ENCODE measurements around the gene IGFBP7. TPM values are rescaled to one million over a fixed set of nuclear protein-coding genes. Genes with fewer than 3 reads are reported as not detected.

The IGFBP7 gene
- total RNA-seq, 2 donors from 2014 or later: 58.5 to 89.5 TPM

DNA sequence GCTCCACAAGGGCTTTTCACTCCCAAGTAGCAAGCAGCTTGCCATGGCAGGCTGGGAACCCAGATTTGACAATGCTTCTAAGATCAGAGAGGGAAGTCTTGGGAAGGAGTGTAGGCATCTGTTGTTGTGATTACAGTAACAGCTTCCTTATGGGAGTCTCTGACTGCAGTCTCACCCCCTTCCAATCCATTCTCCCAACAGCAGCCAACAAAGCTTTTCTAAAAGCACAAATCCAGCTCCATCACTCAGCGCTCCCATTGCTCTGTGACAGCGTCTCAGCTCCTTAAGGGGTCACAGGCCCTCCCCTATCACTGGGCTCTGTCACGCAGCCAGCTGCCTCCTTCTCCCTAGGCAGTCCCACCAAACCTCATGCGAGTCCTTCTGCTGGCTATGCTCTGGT, 7.1 kb downstream of the IGFBP7 start:
- H3K27me3 ChIP-seq: no peaks in the 10 kb centered on the region
- intact Hi-C loops (cut with DNase I): no loop called here
- H3K9ac ChIP-seq (ENCODE audit: low read depth in 2 of 2, low read length in 2 of 2): no peak overlapping the region
- no peaks in the 10 kb centered on the region for H3K36me3 ChIP-seq
- TF ChIP-seq, protein P1, sequence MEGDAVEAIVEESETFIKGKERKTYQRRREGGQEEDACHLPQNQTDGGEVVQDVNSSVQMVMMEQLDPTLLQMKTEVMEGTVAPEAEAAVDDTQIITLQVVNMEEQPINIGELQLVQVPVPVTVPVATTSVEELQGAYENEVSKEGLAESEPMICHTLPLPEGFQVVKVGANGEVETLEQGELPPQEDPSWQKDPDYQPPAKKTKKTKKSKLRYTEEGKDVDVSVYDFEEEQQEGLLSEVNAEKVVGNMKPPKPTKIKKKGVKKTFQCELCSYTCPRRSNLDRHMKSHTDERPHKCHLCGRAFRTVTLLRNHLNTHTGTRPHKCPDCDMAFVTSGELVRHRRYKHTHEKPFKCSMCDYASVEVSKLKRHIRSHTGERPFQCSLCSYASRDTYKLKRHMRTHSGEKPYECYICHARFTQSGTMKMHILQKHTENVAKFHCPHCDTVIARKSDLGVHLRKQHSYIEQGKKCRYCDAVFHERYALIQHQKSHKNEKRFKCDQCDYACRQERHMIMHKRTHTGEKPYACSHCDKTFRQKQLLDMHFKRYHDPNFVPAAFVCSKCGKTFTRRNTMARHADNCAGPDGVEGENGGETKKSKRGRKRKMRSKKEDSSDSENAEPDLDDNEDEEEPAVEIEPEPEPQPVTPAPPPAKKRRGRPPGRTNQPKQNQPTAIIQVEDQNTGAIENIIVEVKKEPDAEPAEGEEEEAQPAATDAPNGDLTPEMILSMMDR (IDR thresholded peaks at IDR 0.05): no peak
- no peak overlapping the region for H3K4me3 ChIP-seq
- no peaks in the 10 kb centered on the region for H3K9me3 ChIP-seq
- no peaks in the 10 kb centered on the region for H3K4me1 ChIP-seq
- DNase-seq: no peak
- H3K27ac ChIP-seq: peak overlapping the region; percentile 66

DNA sequence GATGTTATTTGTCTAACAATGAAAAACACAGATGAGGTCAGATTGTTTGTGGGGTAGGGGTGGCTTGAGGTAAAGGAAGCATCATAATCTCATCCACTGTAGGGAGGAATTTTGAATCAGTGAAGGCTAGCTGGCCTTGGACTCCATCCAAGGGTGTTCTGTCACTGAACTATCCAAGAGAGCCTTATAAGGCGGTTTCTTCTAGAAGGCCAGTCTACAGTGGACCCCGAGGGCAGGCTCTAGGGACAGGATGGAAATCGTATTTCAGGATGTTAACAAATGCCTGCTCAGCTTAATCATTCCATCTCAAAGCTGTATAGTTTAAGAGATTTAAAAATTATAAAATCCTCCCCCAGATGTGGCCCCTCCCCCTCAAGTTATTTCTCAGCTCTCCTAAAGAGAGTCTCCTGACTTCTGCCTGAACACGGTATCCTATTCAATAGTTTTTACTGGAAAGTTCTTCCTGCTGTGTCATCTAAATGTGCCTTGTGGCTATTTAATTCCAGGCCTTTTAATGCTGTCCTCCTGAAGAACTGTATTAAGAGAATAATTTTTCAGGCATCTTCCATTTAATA, 8.0 kb downstream of the IGFBP7 start:
- peak; percentile 42 for DNase-seq
- H3K27me3 ChIP-seq: no peaks in the 10 kb centered on the region
- H3K36me3 ChIP-seq: no peaks in the 10 kb centered on the region
- H3K9ac ChIP-seq (ENCODE audit: low read depth in 2 of 2, low read length in 2 of 2): no peak overlapping the region
- H3K9me3 ChIP-seq: no peaks in the 10 kb centered on the region
- no peak overlapping the region for H3K4me3 ChIP-seq
- TF ChIP-seq, protein P1 (IDR thresholded peaks at IDR 0.05): no peak
- peak overlapping the region; percentile 66 for H3K27ac ChIP-seq
- intact Hi-C loops (cut with DNase I): no loop called here
- H3K4me1 ChIP-seq: no peaks in the 10 kb centered on the region

DNA sequence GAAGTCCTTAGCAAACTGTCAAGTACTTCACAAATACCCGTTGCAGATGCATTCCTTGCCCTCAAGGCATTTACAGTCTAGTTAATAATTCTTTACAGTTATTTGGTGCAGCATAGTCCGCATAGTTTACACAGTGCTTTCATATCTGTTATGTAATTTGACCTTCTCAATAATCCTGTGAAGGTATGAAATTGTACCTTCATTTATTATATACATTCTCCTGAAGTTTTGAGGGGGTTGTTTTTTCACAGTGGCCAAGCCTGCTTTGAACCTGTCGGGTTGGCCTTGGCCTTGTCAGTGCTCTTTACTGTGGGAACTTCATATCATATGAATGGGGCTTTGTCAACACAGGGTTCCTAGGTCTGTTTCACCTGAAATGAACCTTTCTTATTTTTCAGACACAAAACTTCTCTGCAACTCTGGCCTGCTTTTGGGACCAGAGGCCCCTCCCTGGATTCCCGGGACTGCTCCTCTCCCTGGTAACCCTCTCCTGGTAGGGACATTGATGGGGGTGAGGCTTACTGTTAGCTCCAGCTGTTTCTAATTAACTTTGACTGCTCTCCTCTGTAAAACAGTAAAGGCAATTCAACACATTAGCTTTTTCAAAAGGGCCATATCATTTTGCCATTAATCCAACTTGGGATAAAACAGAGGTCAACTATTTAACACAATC, 9.1 kb downstream of the IGFBP7 start:
- H3K27ac ChIP-seq: peak overlapping the region; percentile 66
- no peaks in the 10 kb centered on the region for H3K4me1 ChIP-seq
- no peak overlapping the region for H3K9ac ChIP-seq (ENCODE audit: low read depth in 2 of 2, low read length in 2 of 2)
- intact Hi-C loops (cut with DNase I): no loop called here
- H3K36me3 ChIP-seq: no peaks in the 10 kb centered on the region
- TF ChIP-seq, protein P1 (IDR thresholded peaks at IDR 0.05): no peak
- no peak for DNase-seq
- H3K27me3 ChIP-seq: no peaks in the 10 kb centered on the region
- H3K4me3 ChIP-seq: no peak overlapping the region
- H3K9me3 ChIP-seq: no peaks in the 10 kb centered on the region

DNA sequence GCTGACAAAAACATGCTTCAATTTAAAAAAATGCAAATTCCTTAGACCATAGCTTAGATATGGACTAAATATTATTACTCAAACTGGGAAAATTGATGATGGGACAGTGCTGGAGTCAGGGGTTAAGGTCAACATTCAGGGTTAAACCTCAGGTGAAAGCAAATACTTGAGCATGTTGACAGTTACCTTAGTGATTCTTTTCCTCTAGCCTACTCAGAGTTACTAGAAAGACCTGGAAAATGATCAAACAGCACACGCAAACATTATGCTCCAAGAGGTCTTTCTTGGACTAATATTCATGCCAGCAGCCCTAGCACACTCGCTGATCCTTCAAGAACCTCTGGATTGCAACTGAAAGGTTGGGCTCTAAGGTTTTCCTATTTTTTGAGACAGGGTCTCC, 10.8 kb downstream of the IGFBP7 start:
- Histone ChIP-seq H3K27ac (no peak overlapping the region), H3K4me1 (no peaks in the 10 kb centered on the region)
- intact Hi-C loops (cut with DNase I): no loop called here

DNA sequence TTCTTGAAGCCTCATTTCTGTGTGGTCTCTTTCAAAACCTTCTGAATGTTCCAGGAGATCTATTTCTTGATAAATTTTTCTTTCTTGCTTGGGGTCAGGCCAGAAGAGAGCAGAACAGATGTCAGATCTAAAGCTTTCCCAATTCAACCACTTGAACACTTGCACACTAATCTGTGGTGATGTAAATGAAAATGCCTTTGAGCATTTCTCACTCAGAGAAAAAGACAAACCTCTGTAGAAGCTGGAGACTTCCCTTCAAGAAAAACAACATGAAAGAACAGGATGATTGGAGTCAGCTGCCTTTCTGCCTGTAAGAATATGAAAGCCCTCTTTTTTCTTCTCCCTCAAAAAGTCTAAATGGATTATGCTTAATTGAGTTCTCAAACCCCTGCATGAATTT, 11.2 kb downstream of the IGFBP7 start:
- no peaks in the 10 kb centered on the region for H3K27me3 ChIP-seq
- intact Hi-C loops (cut with DNase I): no loop called here
- DNase-seq: no peak
- TF ChIP-seq, protein P1 (IDR thresholded peaks at IDR 0.05): no peak
- H3K4me1 ChIP-seq: no peaks in the 10 kb centered on the region
- H3K36me3 ChIP-seq: no peaks in the 10 kb centered on the region
- H3K9me3 ChIP-seq: no peaks in the 10 kb centered on the region
- no peak overlapping the region for H3K4me3 ChIP-seq
- no peak overlapping the region for H3K27ac ChIP-seq
- no peak overlapping the region for H3K9ac ChIP-seq (ENCODE audit: low read depth in 2 of 2, low read length in 2 of 2)

More for the DNA sequence above, 10.8 kb downstream of the IGFBP7 start:
- Histone ChIP-seq H3K36me3 (no peaks in the 10 kb centered on the region), H3K27me3 (no peaks in the 10 kb centered on the region), H3K9ac (ENCODE audit: low read depth in 2 of 2, low read length in 2 of 2) (no peak overlapping the region), H3K9me3 (no peaks in the 10 kb centered on the region), H3K4me3 (no peak overlapping the region)
- no peak for DNase-seq
- TF ChIP-seq, protein P1 (IDR thresholded peaks at IDR 0.05): no peak
